ENCODE data around the gene UQCR11.

The UQCR11 gene

DNA sequence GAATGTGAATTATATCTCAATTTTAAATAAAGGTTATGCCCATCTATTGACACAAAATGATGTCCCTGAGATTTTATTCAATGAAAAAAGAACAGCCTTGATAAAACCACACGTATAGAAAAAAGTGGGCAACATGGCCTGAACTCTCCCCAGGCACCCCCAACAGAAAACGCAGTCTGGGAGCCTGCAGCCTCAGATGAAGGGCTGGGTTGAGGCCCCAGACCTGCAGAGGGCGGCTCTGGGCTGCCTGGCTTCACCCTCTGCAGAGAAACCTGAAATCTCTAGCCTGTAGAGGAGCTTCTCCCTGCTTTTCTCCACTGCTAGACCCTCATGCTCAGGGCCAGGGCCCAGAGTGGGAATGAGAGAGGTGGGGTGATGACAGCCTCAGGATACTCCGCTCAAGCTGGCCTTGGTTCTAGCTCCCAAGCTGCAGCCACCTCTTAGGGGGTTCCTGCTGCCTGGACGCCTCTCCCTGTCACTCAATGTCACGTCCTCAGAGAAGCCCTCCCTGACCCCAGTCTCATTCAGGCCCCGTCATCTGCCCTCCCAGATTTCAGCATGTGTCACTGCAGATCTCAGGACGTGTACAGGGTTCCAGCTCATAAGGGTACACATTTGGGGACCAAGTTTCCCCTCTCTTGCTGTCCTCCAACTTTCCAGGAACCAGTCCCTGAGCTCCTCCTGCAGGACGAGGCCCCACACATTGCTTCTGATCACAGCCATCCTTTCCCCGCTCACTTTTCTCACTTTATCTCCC lies 14.4 kb downstream of the UQCR11 start:
- no peak for ATAC-seq (replicated peaks; ENCODE audit: extremely low read depth, poor library complexity, severe bottlenecking)
- Mint-ChIP-seq H3K9me3 (no peaks in the 10 kb centered on the region), H3K27me3 (no peaks in the 10 kb centered on the region), H3K36me3 (ENCODE audit: insufficient read depth) (peaks cover 10% of the 10 kb centered on the region), H3K4me3 (peak overlapping the region; percentile 85), H3K27ac (ENCODE audit: low read depth) (peak overlapping the region; percentile 74), H3K4me1 (peaks cover 11% of the 10 kb centered on the region)
- DNase-seq (ENCODE audit: low spot score in 2 of 2) = no peak

DNA sequence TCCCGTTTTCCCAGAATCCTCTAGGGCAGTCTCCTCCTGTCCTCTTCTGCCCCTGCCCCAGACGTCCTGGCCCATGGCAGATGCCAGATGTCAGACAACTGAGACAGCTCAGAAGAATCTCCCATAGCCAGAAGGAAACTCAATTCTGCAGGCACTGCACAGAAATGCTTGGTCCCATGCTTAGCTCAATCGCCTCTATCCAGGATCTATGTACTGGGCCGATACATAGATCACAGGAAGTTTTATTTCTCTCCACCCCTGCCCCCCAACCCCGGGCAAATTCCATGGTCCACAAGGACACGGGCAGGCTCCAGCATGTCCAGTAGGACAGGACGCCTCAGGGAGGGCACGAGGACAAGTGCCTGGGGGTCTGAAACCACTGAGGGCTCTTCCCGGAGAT lies 17.4 kb downstream of the UQCR11 start:
- H3K4me1 Mint-ChIP-seq = peaks cover 11% of the 10 kb centered on the region
- H3K27ac Mint-ChIP-seq (ENCODE audit: low read depth) = peak overlapping the region; percentile 32
- H3K27me3 Mint-ChIP-seq = no peaks in the 10 kb centered on the region
- DNase-seq (ENCODE audit: low spot score in 2 of 2) (no peak), ATAC-seq (replicated peaks; ENCODE audit: extremely low read depth, poor library complexity, severe bottlenecking) (no peak)
- no peaks in the 10 kb centered on the region for H3K9me3 Mint-ChIP-seq
- H3K36me3 Mint-ChIP-seq (ENCODE audit: insufficient read depth) = peaks cover 7% of the 10 kb centered on the region
- no peak overlapping the region for H3K4me3 Mint-ChIP-seq

DNA sequence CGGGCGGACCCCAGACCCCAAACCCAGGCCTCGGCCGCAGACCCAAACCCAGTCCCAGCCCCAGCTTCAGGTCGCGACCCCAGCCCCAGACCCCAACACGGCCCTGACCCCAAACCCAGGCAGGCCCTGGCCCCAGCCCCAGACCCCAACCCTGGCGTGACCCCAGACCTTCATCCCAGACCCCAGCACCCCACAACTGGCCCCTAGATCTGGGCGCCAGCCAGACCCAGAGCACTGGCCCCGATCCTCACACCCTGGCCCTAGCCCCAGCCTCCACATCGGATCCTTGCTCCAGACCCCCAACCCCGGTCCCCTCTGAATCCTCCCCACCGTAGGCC lies 20.1 kb downstream of the UQCR11 start:
- Mint-ChIP-seq H3K36me3 (ENCODE audit: insufficient read depth) (peaks cover 14% of the 10 kb centered on the region), H3K4me3 (no peak overlapping the region), H3K27me3 (no peaks in the 10 kb centered on the region), H3K4me1 (no peaks in the 10 kb centered on the region), H3K27ac (ENCODE audit: low read depth) (no peak overlapping the region), H3K9me3 (no peaks in the 10 kb centered on the region)
- DNase-seq (ENCODE audit: low spot score in 2 of 2) (no peak), ATAC-seq (replicated peaks; ENCODE audit: extremely low read depth, poor library complexity, severe bottlenecking) (no peak)

DNA sequence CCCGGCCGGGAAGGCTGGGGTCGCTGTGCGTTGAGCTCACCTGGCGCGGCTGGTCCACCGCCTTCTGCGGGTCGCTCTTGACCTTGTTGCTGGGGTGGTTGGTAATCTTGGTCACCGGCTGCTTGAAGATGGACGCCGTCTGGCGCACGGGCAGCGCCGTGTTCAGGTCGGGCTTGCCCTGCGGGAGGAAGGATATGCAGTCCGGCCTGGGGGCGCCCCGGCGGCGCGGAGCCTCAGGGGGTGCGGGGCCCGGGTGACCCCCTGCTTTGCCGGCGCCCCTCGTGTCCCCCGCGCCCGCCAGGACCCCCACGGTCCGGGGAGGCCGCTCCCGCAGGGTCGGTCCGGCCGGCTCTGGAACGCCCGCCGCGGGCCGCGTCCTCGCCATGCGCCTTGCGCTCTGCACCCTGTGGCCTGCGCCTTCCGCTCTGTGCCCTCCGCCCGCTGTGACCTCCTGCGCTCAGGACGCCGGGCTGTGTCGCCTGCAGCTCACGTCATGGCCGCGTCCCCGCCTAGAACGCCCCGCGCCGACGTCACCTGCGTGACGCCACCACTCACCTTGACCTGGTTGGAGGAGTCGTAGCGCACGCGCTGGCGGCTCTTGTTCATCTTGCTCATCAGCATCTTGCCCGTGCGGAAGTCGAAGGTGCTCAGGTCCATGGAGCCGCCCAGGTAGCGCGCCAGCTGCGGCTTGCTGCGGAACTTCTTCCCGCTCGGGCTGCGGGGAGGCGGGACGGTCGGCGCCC lies 20.6 kb downstream of the UQCR11 start:
- Mint-ChIP-seq H3K9me3 (no peaks in the 10 kb centered on the region), H3K4me3 (no peak overlapping the region)

DNA sequence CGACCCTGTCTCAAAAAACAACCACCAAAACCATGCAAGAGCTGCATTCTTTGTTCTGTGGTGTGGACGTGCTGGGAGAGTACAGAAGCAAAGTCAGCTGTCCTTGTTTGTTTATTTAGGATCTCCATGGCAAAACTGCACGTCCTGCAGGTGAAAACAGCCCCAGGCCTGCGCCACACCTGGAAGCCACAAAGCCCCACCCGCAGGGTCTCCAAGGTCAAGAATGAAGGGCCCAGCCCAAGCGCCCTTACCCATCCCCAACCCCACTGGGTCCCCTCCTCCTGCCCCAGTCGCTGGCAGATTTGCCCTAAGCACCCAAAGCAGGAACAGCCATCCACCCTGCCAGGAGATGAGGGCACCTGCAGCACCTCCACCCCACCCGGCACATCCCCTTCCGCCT lies 23.1 kb downstream of the UQCR11 start:
- Mint-ChIP-seq H3K36me3 (ENCODE audit: insufficient read depth) (peaks cover 18% of the 10 kb centered on the region), H3K4me3 (no peak overlapping the region), H3K27ac (ENCODE audit: low read depth) (peak overlapping the region; percentile 44), H3K27me3 (no peaks in the 10 kb centered on the region), H3K9me3 (no peaks in the 10 kb centered on the region), H3K4me1 (no peaks in the 10 kb centered on the region)
- no peak for ATAC-seq (replicated peaks; ENCODE audit: extremely low read depth, poor library complexity, severe bottlenecking)
- no peak for DNase-seq (ENCODE audit: low spot score in 2 of 2)

More for the DNA sequence above, 20.6 kb downstream of the UQCR11 start:
- Mint-ChIP-seq H3K36me3 (ENCODE audit: insufficient read depth) (peaks cover 14% of the 10 kb centered on the region), H3K27ac (ENCODE audit: low read depth) (no peak overlapping the region), H3K4me1 (no peaks in the 10 kb centered on the region), H3K27me3 (no peaks in the 10 kb centered on the region)
- no peak for ATAC-seq (replicated peaks; ENCODE audit: extremely low read depth, poor library complexity, severe bottlenecking)
- no peak for DNase-seq (ENCODE audit: low spot score in 2 of 2)

DNA sequence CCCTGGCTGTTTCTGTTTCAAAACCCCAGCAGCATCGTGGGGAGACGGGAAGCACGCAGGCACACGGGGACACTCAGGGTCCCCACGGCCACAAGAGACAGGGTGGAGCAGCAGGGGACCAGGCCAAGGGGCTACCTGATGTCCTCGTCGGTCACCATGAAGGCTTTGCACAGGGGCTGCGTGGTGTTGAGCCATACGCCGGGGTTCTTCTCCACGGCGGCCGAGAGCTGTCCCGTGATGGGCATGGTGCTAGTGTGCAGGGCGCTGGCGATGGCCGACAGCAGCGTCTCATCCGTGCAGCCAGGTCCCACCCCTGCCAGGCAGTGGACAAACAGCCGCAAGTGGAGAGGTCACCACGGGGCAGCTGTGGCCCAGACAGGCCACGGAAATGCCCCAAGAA lies 24.3 kb downstream of the UQCR11 start:
- Mint-ChIP-seq H3K36me3 (ENCODE audit: insufficient read depth) (peaks cover 18% of the 10 kb centered on the region), H3K27ac (ENCODE audit: low read depth) (no peak overlapping the region), H3K4me3 (no peak overlapping the region), H3K27me3 (no peaks in the 10 kb centered on the region), H3K9me3 (no peaks in the 10 kb centered on the region), H3K4me1 (no peaks in the 10 kb centered on the region)
- DNase-seq (ENCODE audit: low spot score in 2 of 2) = no peak
- no peak for ATAC-seq (replicated peaks; ENCODE audit: extremely low read depth, poor library complexity, severe bottlenecking)

DNA sequence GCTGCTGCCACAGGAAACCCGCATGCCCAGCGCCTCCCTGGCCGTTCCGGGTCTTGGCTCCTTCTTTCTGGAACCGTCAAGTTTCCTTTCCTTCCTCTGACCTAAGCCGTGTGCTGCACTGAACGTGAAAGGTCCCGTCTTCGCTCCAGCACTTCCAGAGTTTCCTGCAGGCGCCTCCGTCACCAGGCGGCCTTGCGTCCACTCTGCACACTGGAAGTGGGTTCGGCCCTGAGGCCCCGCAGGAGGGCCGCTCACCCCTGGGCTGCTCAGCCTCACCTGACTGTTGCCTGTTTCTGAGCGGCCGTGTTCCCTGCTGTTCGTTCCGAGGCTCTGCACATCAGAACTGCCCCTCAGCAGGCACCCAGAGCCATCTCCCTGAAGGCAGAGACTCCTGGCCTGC lies 24.9 kb downstream of the UQCR11 start:
- H3K4me3 Mint-ChIP-seq = no peak overlapping the region
- H3K36me3 Mint-ChIP-seq (ENCODE audit: insufficient read depth) = peaks cover 18% of the 10 kb centered on the region
- H3K27ac Mint-ChIP-seq (ENCODE audit: low read depth) = no peak overlapping the region
- DNase-seq (ENCODE audit: low spot score in 2 of 2) (no peak), ATAC-seq (replicated peaks; ENCODE audit: extremely low read depth, poor library complexity, severe bottlenecking) (no peak)
- no peaks in the 10 kb centered on the region for H3K4me1 Mint-ChIP-seq
- H3K9me3 Mint-ChIP-seq = no peaks in the 10 kb centered on the region
- H3K27me3 Mint-ChIP-seq = no peaks in the 10 kb centered on the region

DNA sequence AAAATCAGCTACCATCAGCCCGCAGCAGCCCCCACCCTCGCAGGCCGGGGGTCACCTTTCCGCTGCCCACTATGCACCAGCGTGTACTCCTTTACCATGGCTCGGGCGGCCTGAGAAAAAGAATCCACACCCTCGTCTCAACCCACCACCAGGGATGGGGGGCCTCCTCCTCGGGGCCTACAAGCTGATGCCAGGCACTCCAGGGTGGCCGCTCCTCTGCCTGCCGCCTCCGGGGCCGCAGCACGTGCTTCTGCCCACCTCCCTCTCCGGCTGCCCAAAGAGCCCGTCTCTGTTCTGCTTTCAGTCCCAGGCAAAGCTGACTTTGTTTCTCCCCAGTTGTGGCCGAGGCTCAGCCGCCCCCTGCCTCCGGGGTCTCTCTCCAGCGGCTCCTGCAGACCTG lies 26.0 kb downstream of the UQCR11 start:
- Mint-ChIP-seq H3K27ac (ENCODE audit: low read depth) (no peak overlapping the region), H3K9me3 (no peaks in the 10 kb centered on the region), H3K36me3 (ENCODE audit: insufficient read depth) (peaks cover 14% of the 10 kb centered on the region), H3K4me1 (no peaks in the 10 kb centered on the region), H3K27me3 (no peaks in the 10 kb centered on the region), H3K4me3 (no peak overlapping the region)
- DNase-seq (ENCODE audit: low spot score in 2 of 2) (no peak), ATAC-seq (replicated peaks; ENCODE audit: extremely low read depth, poor library complexity, severe bottlenecking) (no peak)

DNA sequence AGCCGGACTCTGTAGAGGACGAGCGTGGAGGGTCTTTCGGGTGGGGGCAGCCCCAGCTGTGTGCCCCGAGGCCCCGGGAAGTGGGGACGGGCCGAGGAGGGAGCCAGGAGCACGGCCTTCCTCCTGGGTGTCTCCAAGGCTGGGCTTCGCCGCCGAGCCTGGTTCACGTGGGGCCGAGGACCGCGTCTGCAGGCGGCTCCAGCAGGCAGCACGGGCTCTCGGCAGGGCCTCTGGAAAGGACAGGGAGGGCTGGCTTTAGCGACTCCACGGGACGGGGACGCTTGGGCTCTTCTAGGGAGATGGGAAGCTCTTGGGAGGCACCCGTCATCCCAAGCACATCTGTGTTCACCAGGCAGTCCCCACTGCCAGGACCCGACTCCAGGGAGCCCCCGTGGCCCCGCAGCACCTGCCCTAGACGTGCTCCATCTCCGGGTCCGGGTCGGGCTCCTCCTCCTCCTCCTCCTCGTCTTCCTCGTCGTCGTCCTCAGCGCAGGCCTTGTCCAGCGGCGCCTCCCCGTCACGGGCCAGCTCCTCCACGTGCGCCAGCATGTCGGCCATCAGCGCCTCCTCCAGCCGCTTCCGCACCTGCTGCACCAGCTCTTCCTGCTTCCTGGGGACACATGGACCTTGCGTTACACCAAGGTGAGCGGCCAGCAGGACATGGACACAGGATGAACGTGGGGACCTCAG lies 27.2 kb downstream of the UQCR11 start:
- H3K4me1 Mint-ChIP-seq = no peaks in the 10 kb centered on the region
- ATAC-seq (replicated peaks; ENCODE audit: extremely low read depth, poor library complexity, severe bottlenecking) = no peak

DNA sequence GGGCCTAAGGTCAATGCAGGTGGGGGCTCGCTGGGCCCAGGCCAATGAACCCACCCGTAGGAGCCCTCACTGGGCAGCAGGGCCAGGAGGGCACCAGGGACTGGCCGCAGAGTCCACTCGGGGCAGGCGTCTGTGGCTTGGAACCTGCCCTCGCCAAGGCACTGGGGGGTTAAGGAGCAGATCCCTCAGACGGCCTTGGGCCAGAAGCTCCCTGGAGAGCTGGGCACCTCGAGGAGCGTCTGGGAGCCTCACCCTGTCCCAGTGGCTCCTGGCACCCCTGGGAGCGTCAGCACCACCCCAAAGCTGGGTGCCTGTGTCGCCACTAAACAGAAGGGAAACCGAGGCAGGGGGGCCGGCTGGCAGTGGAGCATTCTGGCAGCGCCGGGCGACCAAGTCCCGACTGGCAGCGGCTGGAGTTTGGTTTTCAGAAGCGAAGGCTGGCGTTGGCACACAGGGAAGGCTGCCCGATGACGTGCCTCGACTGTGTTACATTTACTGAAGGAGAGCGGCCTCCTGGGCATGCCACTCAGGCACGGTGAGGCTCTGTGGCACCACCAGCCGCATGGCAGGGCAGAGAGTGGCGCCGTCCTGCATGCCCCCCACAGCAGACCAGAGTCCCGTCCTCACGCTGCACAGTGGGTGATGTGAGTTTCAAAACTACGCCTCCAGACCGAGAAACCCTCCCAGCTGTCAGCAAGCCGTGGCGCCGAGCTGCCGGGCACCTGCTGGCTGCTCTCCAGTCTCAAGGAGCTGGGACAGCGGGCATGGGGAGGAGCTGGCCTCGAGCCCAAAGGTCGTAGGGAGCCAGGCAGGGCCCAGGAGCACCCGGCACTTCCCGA lies 28.0 kb downstream of the UQCR11 start:
- Mint-ChIP-seq H3K4me3 (no peak overlapping the region), H3K9me3 (no peaks in the 10 kb centered on the region), H3K27me3 (no peaks in the 10 kb centered on the region), H3K27ac (ENCODE audit: low read depth) (no peak overlapping the region), H3K4me1 (no peaks in the 10 kb centered on the region), H3K36me3 (ENCODE audit: insufficient read depth) (peaks cover 11% of the 10 kb centered on the region)
- DNase-seq (ENCODE audit: low spot score in 2 of 2) (no peak), ATAC-seq (replicated peaks; ENCODE audit: extremely low read depth, poor library complexity, severe bottlenecking) (no peak)

More for the DNA sequence above, 27.2 kb downstream of the UQCR11 start:
- Mint-ChIP-seq H3K27ac (ENCODE audit: low read depth) (no peak overlapping the region), H3K4me3 (no peak overlapping the region), H3K9me3 (no peaks in the 10 kb centered on the region), H3K27me3 (no peaks in the 10 kb centered on the region), H3K36me3 (ENCODE audit: insufficient read depth) (peaks cover 14% of the 10 kb centered on the region)
- DNase-seq (ENCODE audit: low spot score in 2 of 2) = no peak

DNA sequence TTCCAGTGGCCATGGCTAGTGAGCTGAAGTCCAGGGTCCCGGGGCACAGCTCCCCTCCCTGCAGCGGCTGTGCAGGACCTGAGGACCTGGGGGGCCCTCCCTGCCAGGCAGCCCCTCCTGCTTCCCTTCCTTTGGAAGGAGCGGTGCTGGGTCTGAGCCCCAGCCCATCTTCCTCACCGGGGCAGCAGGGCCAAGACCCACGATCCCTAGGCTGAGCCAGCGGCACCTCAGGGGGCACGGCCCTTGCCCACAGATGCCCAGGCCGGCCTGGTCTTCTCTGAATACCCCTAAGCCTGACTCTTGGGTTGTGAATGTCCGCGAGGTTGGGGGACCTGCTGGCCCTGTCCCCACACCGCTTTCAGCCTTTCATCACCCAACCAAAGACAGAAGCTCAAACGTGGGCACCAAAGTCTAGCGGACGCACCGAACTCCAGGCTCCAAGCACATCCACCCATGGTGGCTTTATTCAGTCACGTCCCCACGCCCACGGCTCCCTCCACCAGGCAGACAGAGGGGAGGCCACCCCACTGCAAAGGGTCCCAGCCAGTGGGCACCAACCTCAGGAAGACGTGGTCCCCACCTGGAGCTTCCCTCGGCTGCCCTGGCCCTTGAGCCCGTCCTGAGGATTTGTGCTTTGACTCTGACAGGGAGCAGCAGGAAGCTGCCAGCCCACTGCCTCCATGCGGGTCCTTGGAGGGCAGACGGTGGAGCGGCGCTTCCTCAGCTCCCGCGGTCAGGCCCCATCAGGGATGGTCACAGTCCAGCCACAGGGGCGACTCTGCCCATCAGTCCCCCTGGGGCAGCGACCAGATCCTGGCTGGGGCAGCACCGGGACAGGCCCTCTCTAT lies 28.8 kb downstream of the UQCR11 start:
- DNase-seq (ENCODE audit: low spot score in 2 of 2) = no peak
- peaks cover 9% of the 10 kb centered on the region for H3K36me3 Mint-ChIP-seq (ENCODE audit: insufficient read depth)
- no peaks in the 10 kb centered on the region for H3K9me3 Mint-ChIP-seq
- no peak overlapping the region for H3K4me3 Mint-ChIP-seq
- H3K27ac Mint-ChIP-seq (ENCODE audit: low read depth) = peak overlapping the region; percentile 24
- H3K27me3 Mint-ChIP-seq = no peaks in the 10 kb centered on the region
- no peak for ATAC-seq (replicated peaks; ENCODE audit: extremely low read depth, poor library complexity, severe bottlenecking)
- no peaks in the 10 kb centered on the region for H3K4me1 Mint-ChIP-seq
